GM12892 (cell line): ENCODE results near the gene RMRP.

Source experiments
- POLR2A ChIP-seq: IDR thresholded peaks from 2 replicates; pipeline ENCODE4 v1.6.1; 2011; ENCODE audit warnings: low read depth, low read length, control low read depth
- POLR2AphosphoS5 ChIP-seq: IDR thresholded peaks from 2 replicates; pipeline ENCODE4 v1.6.1; 2011; ENCODE audit warnings: low read depth, low read length, control low read depth
- TAF1 ChIP-seq: IDR thresholded peaks from 2 replicates; pipeline ENCODE4 v1.6.1; 2011; ENCODE audit warnings: low read depth, mild to moderate bottlenecking, control low read depth, low read length, borderline replicate concordance

DNA sequence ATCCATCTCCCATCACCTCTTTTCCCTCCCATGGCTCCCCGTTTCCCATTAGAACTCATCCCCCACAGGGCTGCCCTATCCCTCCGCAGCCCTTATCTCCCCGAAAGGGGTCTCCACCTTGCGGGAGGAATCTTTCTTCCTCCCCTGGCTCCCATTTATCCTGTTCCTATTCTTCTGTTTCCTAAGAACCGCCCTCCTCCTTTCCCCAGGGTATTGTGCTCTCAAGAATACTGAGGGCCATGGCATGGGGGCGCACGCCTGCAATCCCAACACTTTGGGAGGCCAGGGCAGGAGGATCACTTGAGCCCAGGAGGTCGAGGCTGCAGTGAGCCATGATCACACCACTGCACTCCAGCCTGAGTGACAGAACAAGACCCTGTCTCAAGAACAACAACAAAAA lies 40.3 kb downstream of the RMRP start:
- TF ChIP-seq POLR2A (no peak), POLR2AphosphoS5 (no peak), TAF1 (no peak)
